CD4-positive, alpha-beta T cell treated with Interleukin-4 for 4 hours (primary cell): Measurements from ENCODE around the gene DENND4A.

Experiments
- DNase-seq: peaks from one replicate; pipeline ENCODE4 v3.0.0-alpha.2; 2020

The DENND4A gene

DNA sequence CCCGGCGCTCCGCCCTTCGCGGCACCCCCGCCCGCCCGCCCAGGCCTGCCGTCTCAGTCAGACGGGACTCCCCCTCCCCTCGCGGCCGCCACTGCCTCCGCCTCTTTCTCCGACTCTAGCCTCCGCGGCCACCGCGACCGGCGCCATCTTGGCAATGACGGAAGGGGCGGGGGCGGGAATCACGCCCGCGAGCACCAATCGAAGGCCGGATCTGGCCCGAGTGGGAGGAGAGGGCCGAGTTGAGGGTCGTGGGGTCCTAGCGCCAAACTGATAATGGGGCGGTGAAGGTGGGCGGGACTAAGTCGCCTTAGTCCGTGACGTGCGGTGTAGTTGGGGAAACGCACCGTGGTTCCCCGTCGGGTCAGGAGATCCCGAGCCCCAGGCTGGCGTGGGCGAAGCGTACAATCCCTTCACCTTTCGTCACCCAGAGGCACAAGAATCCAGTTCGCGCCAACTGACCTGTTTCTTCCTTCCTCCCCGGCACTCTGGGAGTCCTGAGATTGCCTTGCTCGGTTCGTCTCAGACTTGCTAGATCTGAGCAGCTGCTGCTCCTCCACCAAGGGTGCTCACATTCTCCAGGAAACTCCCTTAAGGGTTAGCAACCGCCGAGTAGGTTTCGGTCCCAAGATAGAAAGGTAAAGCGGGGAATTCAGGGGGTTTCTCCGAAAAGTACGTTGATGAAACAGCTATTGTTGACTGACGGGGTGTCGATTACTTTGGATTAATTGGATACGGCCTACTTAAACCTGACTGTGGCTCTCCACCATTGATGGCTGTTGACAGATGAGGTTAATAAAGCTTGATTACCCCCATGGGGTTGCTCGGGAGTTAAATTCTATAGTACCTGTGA is at the start of gene DENND4A:
TSS of gene DENND4A (minus strand) at position 156 of the 850 bp plus-strand sequence. CDS start 35,843 bp downstream, outside the sequence.
- DNase-seq: peak; percentile 99

DNA sequence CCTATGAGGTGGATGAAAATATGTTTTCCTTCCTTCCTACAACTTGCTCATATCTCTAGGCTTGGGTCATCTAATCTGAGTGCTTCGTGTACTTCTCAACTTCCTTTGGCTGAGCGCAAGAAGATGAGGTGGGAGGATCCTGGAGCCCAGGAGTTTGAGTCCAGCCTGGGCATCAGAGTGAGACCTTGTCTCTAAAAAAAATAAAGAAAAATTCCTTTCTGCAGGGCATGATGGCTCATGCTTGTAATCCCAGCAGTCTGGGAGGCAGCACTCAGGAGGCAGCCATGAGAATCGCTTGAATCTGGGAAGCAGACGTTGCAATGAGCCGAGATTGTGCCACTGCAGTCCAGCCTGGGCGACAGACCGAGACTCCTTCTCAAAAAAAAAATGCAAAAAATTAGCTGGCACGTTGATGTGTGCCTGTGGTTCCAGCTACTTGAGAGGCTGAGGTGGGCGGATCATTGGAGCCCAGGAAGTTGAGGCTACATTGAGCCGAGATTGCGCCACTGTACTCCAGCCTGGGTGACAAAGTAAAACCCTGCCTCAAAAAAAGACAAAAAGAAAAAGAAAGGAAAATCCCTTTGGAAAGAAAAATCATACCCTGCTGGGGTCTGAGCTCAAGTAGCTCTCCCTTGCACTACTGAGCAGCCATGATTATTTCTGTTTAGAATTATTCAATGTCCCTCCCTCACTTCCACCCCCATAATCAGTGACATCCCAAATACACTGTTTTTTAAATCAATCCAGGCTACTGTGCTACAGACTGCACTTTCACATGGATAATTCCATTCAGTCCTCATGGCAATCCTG is 49.2 kb upstream of the DENND4A start:
- DNase-seq: no peak

DNA sequence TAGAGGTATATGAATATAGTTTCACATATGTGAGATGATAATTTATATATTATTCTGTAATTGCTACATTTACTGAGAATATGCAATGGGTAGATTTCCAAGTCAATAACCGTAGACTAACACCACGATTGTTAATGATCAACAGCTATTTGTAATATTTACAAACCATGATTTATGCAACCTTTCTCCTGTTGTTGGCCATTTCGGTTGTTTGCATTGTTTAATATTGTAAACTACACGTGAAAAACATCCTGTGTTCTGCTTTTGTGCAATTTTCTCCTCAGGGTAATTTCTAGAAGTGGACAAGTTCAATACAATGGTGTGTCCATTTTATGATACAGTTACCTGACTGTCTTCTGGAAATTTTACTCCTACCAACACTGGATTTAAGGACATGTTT is 47.9 kb upstream of the DENND4A start:
- no peak for DNase-seq

DNA sequence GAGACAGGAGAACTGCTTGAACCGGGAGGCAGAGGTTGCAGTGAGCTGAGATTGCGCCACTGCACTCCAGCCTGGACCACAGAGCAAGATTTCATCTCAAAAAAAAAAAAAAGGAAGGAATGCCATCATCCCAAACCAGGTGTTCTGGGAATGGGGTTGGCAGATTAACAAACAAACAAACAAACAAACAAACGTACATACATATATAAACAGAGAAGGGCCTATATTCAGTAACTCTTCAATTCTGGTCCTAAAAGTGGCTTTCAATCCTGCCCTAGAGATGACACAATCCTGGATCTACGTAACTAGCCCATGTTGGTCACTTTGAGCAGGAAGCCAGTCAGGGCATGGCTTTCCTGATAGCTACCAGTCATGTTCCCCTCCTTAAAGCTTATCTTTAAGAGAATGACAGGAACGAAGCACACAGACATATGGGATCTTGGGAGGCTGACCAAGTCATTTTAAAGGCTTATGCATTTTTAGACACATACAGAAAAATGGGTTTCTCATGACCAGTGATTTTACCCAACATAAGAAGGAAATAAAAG is 47.3 kb upstream of the DENND4A start:
- DNase-seq: no peak

DNA sequence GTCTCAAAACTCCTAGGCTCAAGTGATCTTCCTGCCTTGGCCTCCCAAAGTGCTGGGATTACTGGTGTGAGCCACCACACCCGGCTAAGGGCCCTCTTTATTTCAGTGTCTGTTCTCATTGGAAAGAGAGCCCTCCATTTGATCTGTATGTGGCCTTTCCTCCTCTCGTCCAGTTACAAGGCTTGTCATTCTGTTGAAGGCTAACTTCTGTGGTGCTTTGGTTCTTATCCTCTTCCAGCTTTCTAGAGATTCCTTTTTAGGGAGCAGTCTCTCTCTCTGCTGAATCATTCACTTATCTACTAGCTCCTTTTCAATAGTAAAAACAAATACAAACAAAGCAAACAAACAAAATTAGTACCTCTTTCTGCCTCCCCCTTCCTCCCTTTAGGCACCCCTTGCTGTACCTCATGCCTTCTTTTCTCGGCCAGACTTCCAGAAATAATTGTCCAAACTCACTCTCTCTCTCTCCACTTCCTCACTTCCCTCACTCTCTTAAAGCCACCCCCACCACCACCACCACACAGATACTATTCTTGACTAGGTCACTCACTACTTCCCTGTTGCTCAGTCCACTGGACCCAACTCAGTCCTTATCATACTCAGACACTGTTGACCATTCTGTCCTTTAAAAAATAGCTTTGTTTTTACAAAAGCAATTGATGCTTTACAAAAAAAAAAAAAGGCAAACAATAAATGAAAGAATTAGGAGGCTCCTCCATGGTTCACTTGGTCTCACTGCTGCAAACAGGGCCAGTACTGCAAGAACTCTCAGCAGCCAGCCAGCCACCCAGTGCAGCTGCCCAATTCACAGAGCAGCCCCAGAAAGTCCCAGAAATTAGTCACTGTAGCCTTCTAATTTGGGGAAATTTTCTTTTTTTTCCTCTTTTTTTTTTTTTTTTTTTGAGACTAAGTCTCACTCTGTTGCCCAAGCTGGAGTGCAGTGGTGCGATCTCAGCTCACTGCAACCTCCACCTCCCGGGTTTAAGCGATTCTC is 45.5 kb upstream of the DENND4A start:
- no peak for DNase-seq

DNA sequence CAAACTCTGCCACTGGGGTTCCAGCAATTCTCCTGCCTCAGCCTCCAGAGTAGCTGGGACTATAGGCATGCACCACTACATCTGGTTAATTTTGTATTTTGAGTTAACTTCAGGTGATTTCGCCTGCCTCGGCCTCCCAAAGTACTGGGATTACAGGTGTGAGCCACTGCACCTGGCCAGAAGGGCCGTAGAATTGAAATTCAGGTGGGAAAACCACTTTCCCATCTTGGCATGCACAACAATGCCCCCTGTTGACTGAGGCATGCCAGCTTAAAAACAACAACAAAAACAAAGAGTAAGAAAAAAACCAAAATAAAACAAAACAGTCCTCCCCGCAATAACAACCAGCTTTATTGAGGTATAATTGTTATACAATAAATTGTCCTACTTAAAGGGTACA is 44.6 kb upstream of the DENND4A start:
- DNase-seq: peak; percentile 30

DNA sequence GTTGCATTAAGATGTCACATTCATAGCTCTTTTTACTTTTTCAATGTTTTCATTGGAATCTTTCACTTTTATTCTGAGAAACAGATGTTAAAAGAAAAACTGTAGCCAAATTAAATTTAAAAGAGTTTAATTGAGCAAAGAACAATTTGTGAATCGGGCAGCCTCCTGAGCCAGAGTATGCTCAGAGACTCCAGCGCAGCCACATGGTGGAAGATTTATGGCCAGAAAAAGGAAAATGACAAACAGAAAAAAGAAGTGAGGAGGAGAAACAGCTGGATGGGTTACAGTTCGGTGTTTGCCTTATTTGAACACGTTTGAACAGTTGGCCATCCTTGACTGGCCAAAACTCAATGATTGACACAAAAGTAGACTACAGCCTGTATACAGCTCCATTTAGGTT is 43.4 kb upstream of the DENND4A start:
- no peak for DNase-seq

DNA sequence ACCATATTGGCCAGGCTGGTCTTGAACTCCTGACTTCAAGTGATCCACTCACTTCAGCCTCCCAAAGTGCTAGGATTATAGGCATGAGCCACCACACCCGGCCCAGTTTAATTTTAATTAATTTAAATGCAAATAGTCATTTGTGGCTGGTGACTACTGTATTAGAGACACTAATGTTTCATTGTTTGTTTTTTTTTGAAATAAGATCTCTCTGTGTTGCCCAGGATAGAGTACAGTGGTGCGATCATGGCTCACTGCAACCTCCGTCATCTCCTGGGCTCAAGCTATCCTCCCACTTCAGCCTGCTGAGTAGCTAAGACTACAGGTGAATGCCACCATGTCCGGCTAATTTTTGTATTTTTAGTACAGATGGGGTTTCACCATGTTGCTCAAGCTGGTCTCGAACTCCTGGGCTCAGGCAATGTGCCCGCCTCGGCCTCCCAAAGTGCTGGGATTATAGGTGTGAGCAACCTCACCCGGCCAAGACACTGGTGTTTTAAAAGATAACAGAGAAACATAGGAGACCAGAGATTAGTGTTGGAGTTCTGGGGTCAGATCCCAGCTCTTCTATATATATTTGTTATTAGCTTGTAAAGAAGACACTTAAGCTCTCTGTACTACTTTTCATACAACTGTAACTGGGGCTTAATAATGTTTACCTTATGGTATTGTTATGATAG is 42.6 kb upstream of the DENND4A start:
- DNase-seq: no peak

DNA sequence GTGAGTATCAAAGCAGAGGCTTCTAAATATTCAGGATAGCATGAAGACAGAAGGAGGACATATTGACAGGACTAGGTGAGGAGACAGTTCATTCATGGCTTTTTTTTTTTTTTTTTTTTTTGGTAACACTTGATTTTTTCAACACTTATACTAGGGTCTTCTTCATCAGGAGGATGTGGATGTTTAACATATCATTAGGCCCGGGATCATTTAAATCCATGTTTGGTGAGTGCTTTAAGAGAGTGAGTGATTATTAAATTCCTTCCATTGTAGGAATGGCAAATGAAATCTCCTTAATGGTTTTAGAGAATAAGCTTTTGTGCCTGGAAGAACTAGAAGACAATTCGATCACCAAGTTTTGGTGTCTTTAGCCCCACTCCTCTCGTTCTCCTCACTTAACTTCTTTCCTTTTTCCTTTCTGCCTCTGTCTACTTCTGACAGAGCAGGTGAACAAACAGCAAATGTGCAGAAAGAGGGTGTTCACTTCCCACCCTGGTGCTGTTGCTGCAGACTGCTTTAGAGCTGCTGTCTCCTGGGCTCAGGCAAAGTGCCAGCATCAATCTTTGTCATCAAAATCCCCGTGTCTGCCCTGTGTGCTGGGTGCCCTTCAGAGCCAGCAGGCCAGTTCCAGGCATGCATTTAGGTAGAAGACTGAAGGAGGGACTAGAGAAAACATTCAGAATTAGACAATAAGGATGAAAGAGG is 41.6 kb upstream of the DENND4A start:
- peak; percentile 59 for DNase-seq

DNA sequence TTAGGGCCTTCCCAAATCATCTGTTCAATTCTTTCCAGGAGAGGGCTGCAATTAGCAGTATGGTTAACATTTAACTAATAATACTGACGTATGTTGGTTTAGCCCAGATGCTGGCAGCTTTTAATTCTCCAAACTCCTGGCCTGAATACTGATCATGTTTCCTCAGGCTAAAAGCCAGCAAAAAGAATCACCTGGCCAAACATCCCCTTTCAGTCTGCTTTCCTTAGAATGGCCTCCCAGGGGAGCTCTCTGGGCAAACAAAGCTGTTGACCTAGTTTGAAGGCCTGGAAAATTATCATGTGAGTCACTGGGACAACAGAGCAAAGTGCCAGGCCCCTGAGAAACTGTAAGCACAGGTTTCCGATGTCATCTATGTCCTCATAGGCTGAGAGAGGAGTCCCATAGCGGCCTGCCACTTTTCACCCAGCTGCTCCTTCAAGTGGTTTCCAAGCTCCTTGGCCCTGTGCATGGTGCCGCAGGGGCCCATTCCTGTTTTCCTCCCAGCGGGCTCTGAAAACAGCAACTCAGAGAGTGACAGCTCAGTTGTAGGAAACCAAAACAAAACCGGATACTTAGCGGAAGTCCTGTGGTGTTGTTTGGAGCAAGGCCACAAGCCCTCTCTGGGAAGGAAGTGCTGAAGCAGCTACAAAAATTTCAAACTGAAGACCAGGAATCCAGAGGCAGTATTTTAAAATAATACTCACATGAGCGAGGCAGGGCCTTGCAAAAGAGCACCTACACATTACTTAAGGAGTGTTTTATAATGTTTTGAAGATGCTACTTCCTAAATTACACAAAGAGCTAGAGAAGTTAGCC is 40.7 kb upstream of the DENND4A start:
- DNase-seq: peak; percentile 67

DNA sequence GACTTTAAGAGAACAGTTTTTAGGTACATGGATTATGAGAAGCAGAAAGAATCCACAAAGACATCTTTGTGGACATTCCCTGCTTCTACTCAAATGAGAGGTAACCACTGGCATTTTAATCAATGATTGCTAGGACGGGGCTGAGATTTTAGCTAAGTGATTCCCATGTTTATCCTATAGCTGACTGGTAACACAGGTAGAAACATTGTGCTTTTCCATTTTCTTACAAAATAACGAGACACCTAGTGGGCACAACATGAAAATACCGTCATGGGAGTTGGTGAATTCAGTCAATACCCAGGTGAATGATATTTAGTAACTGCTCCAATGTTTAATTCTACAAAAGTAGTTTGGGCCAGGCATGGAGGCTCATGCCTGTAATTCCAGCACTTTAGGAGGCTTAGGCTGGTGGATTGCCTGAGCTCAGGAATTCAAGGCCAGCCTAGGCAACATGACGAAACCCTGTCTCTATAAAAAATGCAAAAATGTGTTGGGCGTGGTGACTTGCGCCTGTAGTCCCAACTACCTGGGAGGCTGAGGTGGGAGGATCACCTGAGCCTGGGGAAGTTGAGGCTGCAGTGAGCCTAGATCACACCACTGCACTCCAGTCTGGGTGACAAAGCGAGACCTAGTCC is 37.2 kb upstream of the DENND4A start:
- peak; percentile 70 for DNase-seq

DNA sequence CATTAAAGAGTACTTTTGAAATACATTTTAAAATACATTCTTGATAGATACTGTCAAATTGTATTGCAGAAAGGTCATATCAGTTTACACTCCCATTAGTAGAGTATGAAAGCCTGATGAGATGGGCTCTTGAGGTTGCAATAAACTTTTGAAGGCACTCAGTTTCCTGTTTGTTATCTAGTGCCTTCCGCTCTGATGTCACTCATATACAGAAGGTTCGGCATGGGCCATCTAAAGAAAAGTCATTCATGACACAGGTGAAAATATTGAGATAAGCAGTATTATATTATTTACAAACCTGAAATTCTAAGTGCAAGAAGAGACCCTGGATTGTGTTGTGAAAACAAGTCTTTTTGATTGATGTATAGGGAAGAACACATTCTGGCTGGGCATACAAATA is 36.5 kb upstream of the DENND4A start:
- DNase-seq: peak; percentile 84

DNA sequence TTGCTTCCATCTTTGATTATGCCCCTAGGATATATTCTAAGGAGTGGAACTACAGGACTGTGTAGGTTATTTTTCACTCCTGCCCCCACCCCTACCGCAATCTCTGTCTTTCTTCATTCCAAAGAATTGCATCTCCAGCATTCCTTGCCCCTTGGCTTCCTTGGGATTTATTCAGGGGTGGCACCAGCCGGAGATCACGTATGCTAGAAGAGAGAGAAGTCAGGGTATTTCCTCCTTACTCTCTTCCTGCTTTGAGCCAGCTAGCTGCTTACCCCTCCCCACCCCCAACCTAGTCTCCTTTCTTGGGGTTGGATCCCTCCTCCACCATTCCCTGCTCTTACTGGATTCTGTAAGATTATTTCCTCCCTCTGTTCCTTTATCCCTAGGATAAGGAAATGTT is 35.0 kb upstream of the DENND4A start:
- DNase-seq: no peak

DNA sequence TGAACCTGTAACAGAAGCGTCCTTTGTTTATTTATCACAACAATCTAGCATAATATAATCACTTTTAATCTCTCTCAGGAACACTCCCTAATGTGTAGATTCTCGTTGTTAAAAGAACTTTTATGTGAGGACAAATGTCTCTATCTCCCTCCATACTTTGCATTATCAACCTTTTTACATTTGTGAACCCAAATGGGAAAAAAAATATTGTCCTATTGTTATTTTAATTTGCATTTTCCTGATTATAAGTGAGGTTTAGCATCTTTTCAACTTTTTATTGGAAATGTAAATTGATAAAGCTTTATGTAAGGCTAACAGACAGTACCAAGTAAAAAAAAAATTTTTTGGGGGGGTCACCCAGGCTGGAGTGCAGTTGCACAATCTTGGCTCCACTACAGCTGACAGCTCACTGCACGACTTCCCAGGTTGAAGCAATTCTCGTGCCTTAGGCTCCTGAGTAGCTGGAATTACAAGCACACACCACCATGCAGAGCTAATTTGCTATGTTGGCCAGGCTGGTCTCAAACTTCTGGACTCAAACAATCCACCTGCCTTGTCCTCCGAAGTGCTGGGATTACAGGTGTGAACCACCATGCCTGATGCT is 33.0 kb upstream of the DENND4A start:
- DNase-seq: no peak

DNA sequence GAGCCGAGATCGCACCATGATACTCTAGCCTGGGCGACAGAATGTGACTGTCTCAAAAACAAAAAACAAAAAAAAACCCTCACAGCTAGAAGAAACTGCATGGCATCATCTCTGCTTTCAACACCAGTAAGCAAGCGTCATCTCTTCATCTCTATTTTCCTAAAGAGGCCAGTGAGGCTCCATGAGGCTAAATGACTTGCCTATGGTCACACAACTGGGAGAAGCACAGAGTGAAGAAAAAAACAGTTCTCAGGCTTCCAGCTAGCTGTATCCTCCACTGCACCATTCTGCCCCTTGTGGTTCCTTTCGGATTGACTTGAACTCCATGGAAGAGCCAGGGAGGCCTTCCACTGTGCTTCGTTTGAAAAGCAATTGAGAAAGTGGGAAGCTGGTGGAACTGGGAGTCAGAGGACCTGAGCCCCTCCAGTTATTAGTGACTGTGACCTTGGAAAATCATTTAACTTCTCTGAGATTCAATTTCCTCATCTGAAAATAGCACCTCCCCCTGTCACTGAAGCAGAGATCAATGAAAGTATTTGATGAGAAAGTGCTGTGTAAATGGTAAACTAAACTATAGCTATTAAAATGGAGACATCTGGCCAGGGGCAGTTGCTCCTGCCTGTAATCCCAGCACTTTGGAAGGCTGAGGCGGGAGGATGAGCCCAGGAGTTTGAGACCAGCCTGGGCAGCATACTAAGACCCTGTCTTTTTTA is 32.1 kb upstream of the DENND4A start:
- DNase-seq: no peak

DNA sequence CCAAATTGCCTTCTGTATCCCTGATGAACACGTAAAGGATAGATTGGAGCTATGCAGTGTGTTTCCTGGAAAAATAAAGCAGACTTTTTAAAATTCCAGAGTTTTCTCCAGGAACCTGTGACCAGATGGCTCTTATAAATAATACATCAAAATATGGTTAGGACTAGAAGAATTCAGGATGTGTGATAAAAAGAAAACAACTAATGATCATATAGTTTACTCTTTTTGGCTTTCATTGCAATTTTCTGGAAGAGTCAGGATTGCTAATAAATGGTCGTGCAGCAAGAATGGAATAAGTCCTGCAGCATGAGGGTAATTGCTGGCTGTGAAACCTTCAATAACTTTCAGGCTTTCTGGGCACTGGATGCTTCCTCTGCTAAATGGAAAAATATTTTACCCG is 30.2 kb upstream of the DENND4A start:
- no peak for DNase-seq

DNA sequence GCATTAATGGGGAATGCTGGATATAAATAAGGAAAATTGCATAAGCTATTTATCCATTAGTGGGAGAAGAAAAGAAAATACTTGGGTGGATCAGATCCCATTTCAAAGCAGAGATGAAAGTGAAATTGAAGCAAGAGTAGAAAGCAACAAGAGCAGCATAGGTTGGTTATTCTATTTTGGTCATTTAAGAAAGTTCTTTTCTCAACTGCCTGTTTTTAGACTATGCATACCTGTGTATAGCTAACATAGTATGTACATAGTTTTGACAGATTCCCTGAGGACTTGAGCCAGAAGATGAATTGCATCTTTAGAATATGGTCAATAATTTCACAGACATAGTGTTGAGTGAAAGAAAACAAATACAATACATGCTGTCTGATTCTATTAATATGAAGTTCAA is 29.0 kb upstream of the DENND4A start:
- DNase-seq: no peak

DNA sequence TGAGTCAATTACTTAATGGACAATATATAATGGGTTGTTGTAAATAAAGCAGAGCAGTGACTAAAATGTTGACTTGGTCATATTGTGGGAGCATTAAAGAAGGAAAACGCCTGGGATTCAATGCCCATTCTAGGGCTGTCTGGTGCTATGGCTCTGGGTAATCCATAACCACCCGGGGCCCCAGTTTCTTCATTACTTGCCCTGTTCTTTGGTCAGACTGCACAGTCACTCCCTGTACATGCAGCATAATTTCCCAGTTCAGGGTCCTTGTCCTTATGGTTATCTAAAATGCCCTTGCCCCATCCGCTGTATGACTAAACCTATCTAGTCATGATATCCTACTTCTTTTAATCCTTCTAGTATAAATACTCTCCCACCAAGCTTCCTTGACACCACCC is 27.5 kb upstream of the DENND4A start:
- no peak for DNase-seq
